PC-3 (cell line): ENCODE data around the gene PGA5.
"Not testable (repeated sequence)": the region's sequence is repeated elsewhere in the genome, so short reads cannot be mapped to it uniquely, and the experiment has no call there.

ENCODE experiments used
- EZH2phosphoT487 ChIP-seq: fragments of 300-600 bp; sonication (generic); IDR thresholded peaks from 2 replicates; pipeline ENCODE4 v1.6.1; 2018; ENCODE audit warnings: mild to moderate bottlenecking, antibody characterized with exemption, low read length, borderline replicate concordance
- TF ChIP-seq, protein P1 (sequence below): fragments of 300-600 bp; sonication (generic); conservative IDR thresholded peaks from 2 replicates; pipeline ENCODE4 v1.5.1; 2017; ENCODE audit warnings: antibody characterized with exemption, low read depth, mild to moderate bottlenecking, low read length

DNA sequence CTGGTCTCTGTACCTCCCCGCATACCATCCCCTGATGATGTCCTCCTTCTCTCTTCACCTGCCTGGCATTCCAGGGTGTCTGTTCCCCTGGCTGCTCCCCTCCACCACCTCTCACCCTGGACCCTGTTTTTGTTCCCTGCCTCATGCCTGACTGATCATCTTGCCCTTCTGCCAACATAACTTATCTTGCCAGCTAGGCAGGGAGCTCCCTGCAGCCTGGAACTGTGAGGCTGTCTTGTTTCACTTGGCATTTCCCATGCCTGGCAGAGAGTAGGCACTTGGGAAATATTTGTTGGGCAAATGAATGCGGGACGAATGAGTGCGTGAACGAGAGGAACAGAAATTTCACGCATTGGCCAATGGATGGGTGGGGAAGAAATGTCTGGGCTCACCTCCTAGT is 30.3 kb upstream of the PGA5 start:
- TF ChIP-seq, protein P1, sequence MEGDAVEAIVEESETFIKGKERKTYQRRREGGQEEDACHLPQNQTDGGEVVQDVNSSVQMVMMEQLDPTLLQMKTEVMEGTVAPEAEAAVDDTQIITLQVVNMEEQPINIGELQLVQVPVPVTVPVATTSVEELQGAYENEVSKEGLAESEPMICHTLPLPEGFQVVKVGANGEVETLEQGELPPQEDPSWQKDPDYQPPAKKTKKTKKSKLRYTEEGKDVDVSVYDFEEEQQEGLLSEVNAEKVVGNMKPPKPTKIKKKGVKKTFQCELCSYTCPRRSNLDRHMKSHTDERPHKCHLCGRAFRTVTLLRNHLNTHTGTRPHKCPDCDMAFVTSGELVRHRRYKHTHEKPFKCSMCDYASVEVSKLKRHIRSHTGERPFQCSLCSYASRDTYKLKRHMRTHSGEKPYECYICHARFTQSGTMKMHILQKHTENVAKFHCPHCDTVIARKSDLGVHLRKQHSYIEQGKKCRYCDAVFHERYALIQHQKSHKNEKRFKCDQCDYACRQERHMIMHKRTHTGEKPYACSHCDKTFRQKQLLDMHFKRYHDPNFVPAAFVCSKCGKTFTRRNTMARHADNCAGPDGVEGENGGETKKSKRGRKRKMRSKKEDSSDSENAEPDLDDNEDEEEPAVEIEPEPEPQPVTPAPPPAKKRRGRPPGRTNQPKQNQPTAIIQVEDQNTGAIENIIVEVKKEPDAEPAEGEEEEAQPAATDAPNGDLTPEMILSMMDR, result not testable (repeated sequence)
- not testable (repeated sequence) for TF ChIP-seq EZH2phosphoT487
